ENCODE data around the gene TNFRSF8. TPM values are rescaled to one million over a fixed set of nuclear protein-coding genes. Genes with fewer than 3 reads are reported as not detected.
A peak's percentile ranks its signal among the peaks of the same experiment; 100 is the strongest.

Gene TNFRSF8
- total RNA-seq, 4 donors from 2014 or later: 1.1 to 2.6 (median 1.4) TPM

DNA sequence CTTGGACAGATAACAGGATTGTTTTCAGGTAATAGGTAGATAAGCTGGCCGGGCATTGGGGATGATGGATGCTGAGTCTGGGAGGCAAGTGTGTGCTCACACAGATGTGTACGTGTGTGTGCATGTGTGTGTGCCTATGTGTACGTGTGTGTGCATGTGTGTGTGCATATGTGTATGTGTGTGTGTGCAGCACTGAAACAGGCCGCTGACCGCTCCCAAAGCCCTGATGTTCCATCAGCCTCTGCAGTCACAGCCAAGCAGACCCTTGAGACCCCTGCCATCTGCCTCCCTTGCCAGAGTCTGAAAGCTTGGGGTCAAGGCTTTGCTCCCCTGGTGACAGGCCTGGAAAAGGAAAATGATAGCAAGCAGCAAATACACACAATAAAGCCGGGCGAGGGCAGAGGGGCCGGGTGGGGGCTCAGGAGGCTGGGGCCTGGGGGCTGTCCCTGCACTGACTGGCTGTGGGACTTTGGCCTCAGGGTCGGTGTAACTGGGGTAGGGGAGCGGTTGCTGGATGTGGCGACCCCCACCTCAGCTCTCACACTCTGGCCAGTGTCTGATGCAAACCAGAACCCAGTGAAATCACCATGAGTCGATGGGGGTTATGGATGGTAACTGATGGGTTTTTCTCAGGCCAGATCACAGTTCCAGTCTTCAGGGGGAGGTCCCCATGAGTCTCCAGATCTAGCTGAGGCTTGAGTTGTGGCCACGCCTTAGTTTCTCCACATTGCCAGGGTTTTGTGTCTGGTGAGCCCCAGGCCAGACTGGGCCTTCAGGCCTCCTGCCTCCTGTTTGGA is 9.2 kb upstream of the TNFRSF8 start:
- in situ Hi-C loops (cut with MboI; ENCODE audit: low sequenced_read_pairs in 4 of 4): no loop called here
- TF ChIP-seq CTCF (IDR thresholded peaks at IDR 0.05 in 4 of 5, conservative IDR thresholded peaks at IDR 0.05 in 1 of 5) (no peak), POLR2A (IDR thresholded peaks at IDR 0.05) (no peak)
- no peaks in the 10 kb centered on the region for H3K36me3 ChIP-seq
- intact Hi-C loops (cut with DNase I; ENCODE audit: low total_unique reads): loop anchor here (2.0 kb wide), 1 partner anchor 33 kb away; no protein-coding TSS in a partner anchor
- H3K4me3 ChIP-seq: no peak overlapping the region
- H3K27ac ChIP-seq: peak overlapping the region in 2 of 4 donors; percentile 76 to 82
- DNase-seq: no peak
- no peak for ATAC-seq
- H3K27me3 ChIP-seq: no peaks in the 10 kb centered on the region
- peaks cover 18 to 23% of the 10 kb centered on the region in 2 donors for H3K4me1 ChIP-seq
- H3K9me3 ChIP-seq: no peaks in the 10 kb centered on the region

DNA sequence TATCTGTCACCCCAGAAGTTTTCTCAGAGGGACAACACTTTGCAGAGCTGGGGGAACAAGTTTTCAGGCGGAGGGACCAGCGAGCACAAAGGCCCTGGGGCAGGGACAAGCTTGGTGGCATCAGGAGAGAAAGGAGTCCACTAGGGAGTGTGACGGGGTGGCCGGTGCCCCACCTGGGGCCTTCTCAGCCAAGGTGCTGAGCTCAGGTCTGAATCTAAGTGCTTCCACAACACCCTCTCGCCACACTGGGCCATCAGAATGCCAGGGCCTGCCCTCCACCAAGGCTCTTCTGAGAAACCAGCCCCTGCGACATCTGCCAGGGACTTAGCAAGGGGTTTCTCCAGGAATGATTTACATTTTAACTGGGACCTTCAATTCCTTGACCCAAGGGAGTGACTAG is 7.8 kb upstream of the TNFRSF8 start:
- H3K9me3 ChIP-seq: no peaks in the 10 kb centered on the region
- no peak overlapping the region for H3K4me3 ChIP-seq
- DNase-seq: no peak
- peaks cover 18 to 23% of the 10 kb centered on the region in 2 donors for H3K4me1 ChIP-seq
- no peak for ATAC-seq
- intact Hi-C loops (cut with DNase I; ENCODE audit: low total_unique reads): no loop called here
- TF ChIP-seq POLR2A (IDR thresholded peaks at IDR 0.05) (no peak), CTCF (IDR thresholded peaks at IDR 0.05 in 4 of 5, conservative IDR thresholded peaks at IDR 0.05 in 1 of 5) (no peak)
- H3K27me3 ChIP-seq: peaks cover 0 to 2% (median 0%) of the 10 kb centered on the region in 3 donors
- in situ Hi-C loops (cut with MboI; ENCODE audit: low sequenced_read_pairs in 4 of 4): no loop called here
- H3K36me3 ChIP-seq: no peaks in the 10 kb centered on the region
- no peak overlapping the region for H3K27ac ChIP-seq

- Histone ChIP-seq H3K4me3 (no peak overlapping the region), H3K9me3 (no peaks in the 10 kb centered on the region), H3K4me1 (peaks cover 18 to 23% of the 10 kb centered on the region in 2 donors), H3K27me3 (peaks cover 0 to 4% (median 0%) of the 10 kb centered on the region in 3 donors), H3K36me3 (no peaks in the 10 kb centered on the region), H3K27ac (no peak overlapping the region)
- DNase-seq: no peak
- ATAC-seq: no peak
- TF ChIP-seq POLR2A (IDR thresholded peaks at IDR 0.05) (no peak), CTCF (IDR thresholded peaks at IDR 0.05 in 4 of 5, conservative IDR thresholded peaks at IDR 0.05 in 1 of 5) (no peak)
- in situ Hi-C loops (cut with MboI; ENCODE audit: low sequenced_read_pairs in 4 of 4): no loop called here
- intact Hi-C loops (cut with DNase I; ENCODE audit: low total_unique reads): no loop called here
Observed at GRCh38 chr1:12056331-12056841, 6.7 kb upstream of the TNFRSF8 start.

DNA sequence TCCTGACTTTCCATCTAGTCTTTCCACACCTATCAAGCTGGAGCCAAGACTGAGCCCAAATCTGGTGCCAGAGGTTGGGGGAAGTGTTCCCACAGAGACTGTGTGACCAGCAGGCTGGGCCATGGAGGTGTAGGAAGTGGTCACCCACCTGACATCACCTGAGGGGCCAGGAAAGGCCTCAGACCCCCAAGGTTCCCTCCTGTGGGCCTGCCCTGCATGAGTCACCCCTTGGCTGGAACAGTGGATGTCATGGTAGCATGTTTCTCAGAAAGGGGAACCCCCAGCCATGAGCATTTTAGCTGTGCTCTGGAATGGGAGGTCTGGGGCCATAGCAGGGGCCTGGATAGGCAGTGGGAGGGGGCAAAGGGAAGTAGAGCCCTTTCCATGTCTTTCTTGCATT is 5.7 kb upstream of the TNFRSF8 start:
- in situ Hi-C loops (cut with MboI; ENCODE audit: low sequenced_read_pairs in 4 of 4): no loop called here
- intact Hi-C loops (cut with DNase I; ENCODE audit: low total_unique reads): no loop called here

More for the DNA sequence above, 5.7 kb upstream of the TNFRSF8 start:
- H3K9me3 ChIP-seq: no peaks in the 10 kb centered on the region
- peaks cover 0 to 4% (median 0%) of the 10 kb centered on the region in 3 donors for H3K27me3 ChIP-seq
- peaks cover 9 to 13% of the 10 kb centered on the region in 2 donors for H3K4me1 ChIP-seq
- DNase-seq (no peak), ATAC-seq (no peak)
- no peak overlapping the region for H3K4me3 ChIP-seq
- TF ChIP-seq CTCF (IDR thresholded peaks at IDR 0.05 in 4 of 5, conservative IDR thresholded peaks at IDR 0.05 in 1 of 5) (no peak), POLR2A (IDR thresholded peaks at IDR 0.05) (no peak)
- no peaks in the 10 kb centered on the region for H3K36me3 ChIP-seq
- no peak overlapping the region for H3K27ac ChIP-seq
